GM18861 (cell line): ENCODE results near the gene ARPC4.

Source experiments
- ATAC-seq: cut with Tn5 transposase; IDR thresholded peaks from one replicate; pipeline ENCODE4 v1.9.1; 2021; ENCODE audit not compliant: unreplicated experiment

The ARPC4 gene

GRCh38 chr3:9791127-9791526 is 1.8 kb upstream of the ARPC4 start:
- no peak for ATAC-seq

- no peak for ATAC-seq
These were observed 985 bp upstream of the ARPC4 start for GRCh38 chr3:9791790-9792404.

DNA sequence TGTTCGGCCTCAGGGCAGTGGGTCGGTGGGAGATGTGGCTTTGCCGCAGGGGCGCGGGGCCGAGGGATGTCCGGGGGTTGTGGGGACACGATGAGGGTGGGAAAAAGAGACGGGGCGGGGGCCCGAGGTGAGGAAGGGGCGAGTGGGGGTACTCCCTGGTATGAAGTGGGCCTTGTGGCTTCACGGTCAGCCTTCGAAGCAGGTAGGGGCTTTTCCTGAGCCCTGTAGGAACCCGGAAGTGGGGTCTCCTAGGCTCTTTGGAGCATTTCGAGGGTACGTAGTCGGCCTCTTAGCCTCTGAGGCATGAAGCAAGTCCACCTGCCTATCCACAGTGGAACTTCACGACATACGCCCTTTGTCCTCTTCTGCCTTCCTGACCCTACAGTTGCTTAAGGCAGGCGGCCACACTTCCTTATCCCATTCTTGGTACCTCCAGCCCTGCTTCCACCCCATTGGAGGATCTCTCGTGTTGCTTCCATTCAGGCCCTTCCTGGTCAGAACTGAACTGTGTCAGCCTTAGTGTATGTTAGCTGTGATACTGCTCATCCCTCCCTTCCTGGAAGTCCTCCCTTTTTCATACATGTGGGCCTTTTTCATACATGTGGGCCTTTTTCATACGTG is 389 bp downstream of the ARPC4 start:
- no peak for ATAC-seq

- no peak for ATAC-seq
These were observed 1.5 kb downstream of the ARPC4 start for GRCh38 chr3:9794400-9794799.

DNA sequence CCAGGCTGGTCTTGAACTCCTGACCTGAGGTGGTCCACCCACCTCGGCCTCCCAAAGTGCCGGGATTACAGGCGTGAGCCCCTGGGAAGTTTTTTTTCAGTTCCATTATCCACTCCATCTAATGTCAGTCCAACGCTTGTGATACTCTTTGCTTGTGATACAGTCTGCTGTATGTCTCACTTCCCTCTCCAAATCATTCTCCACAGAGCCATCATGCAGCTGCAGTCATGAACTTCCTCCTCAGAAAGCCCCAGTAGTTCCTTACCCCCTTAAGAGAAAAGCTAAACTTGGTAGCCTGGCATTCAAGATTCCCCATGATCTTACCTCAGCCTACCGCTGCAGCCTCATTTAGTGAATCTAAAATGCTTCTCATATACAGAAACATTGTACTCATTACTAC is 2.3 kb downstream of the ARPC4 start:
- ATAC-seq = no peak

- no peak for ATAC-seq
These were observed 4.5 kb downstream of the ARPC4 start for GRCh38 chr3:9797196-9797945.

DNA sequence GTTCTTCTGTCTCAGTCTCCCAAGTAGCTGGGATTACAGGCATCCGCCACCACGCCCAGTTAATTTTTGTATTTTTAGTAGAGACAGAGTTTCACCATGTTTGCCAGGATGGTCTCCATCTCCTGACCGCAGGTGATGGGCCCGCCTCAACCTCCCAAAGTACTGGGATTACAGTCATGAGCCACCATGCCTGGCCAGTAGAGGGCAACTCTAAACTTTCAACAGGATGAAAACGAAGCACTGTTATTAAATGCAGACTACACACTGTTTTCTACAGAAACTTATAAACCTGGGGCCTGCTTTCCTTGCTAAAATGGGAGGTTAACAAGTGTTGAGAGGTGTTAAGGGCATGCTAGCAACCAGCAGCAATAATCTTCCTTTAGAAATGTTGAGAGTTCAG is 7.6 kb downstream of the ARPC4 start:
- ATAC-seq = no peak

GRCh38 chr3:9803494-9803893 is 10.6 kb downstream of the ARPC4 start:
- no peak for ATAC-seq

GRCh38 chr3:9804996-9805395 is 12.1 kb downstream of the ARPC4 start:
- no peak for ATAC-seq

DNA sequence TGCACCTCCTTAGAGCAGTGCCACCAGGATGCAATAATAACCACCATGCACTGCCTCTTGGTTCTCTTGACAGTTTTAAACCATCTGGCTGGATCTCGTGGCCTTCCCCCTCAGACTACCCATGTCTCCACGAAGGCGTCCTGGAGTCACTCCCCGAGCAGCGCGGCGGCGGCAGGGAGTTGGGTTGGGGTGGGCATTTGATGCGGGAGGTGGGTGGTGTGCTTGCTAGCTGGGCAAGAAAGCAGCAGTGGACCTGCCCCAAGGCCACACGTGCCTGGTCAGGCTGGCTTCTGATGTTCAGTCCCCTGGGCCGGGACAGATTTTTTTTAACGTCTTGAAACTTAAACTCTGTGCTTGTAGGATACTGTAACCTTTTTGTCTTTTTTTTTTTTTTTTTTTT is 13.3 kb downstream of the ARPC4 start:
- ATAC-seq = no peak

DNA sequence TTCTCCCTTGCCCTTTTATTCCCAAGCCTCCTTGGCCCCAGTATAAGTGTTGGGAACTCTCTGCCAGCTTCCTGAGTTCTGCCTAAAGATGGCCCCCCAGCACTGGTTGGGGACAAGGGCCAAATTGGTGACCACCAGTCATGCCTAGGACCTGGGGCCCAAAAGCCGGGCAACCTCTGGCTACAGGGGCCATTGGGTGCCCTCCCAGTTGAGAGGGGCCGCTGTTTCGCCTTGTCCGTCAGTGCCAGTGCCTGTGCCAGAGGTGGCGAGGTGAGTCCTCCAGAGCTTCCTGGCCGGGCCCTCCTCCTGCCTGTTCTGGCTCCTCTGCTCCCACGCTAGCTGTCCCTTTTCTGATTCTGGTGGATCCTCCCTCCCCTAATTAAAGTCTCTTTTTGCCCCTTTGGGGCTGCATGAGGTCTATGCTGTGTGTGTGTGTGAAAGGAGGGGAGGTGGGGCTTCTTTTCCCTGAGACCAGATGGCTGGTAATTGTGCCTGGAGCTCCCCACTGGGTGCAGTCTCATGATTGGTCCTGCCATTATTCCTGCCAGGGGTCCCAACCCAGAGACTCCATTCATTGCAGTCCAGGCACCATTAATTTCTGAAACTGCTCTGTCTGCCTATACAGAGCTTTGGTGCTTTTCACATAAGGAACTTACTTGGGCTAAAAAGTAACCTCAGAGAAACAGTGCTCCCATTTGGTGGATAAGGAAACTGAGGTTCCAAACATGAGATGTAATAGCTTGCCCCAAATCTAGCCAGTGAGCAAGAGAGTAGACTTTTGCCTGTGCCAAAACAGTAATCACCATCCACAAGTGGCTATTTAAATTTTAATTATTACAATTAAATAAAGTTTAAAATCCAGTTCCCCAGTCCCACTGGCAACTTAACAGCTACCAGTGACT is 14.1 kb downstream of the ARPC4 start:
- no peak for ATAC-seq

GRCh38 chr3:9807981-9808344 is 15.1 kb downstream of the ARPC4 start:
- no peak for ATAC-seq

GRCh38 chr3:9808345-9809037 is 15.6 kb downstream of the ARPC4 start:
- ATAC-seq = peak; percentile 48

GRCh38 chr3:9809239-9809614 is 16.3 kb downstream of the ARPC4 start:
- ATAC-seq = peak; percentile 13

DNA sequence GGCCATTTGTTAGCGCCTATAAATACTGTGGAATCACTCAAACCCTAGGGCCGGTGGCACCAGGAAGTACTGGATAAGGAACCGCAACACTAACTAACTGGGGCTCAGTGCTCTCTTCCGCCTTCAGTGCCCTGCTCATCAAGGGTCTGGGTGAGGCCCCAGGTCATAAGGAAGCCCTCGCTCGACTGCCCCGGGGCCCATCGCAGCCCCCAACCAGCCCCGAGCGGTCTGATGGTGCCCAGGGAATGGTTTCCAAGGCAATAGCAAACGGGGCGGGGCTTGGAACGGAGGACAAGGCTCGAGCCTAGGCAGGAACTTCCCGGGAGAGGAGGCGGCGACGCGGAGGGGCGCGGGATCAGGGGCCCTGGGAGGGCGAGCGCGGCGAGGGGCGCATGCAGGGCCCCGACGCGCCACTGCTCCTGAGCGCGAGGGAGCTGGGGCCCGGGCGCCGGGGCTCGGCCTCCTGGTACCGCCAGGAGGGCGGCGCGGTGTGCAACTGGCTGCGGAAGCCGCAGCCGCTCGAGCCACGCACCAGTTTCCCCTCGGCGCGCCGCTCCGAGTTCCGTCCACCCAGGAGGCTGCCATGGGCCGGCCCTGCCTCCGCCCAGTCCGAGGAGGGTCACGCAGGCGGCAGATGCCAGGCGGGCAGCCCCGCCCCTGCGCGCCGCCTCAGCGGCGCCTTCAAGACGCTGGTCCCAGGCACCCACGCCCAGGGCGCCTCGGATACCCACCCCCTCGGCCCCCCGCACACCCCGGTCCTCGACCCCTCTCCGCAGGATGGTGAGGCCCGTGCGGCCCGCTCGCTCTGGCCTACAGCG is 16.9 kb downstream of the ARPC4 start, which contains the start of gene TTLL3:
Gene TTLL3, plus strand, starts transcription at position 648 of the 818 bp plus-strand sequence. CDS start 400 bp downstream, outside the sequence.
- ATAC-seq = peak; percentile 31

- ATAC-seq = no peak
These were observed 17.5 kb downstream of the ARPC4 start for GRCh38 chr3:9810433-9810770.

DNA sequence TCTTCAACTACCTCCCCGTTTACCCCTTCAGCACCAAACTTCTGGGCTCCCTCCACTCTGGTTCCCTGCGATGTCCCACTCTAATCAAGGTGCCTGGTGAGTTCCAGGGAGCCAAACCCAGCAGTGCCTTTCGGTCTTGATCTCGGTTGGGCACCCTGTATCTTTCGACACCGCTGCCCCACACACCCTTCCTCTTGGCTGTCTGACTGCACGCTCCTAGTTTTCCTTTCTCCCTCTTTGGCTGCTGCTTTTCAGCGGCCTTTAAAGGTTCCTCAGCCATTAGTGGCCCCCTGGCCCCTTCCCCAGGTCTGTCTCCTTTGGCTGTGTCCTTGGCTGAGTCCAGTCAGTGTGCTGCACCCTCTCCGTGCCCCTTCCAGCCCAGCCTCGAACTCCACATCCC is 18.0 kb downstream of the ARPC4 start:
- no peak for ATAC-seq

DNA sequence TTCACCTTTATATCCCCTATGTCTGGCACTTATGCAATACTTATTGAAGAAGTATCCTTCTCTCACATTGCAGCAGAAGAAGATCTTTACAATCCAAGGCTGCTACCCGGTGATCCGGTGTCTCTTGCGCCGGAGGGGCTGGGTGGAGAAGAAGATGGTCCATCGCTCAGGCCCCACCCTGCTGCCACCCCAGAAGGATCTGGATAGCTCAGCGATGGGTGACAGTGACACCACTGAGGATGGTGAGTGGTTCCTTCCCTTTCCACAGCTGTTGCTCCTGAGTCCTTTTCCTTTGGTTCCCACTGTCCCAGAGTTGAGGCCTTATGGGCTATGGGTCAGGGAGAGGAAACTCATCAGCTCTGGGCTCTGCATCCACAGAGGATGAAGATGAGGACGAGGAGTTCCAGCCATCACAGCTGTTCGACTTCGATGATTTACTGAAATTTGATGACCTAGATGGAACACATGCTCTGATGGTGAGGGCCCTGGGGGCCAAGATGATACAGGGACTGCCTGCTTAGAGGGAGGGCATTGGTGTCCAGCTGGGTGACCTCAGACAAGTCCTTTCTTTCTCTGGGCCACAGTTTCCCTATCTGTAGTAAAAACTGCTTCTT is 20.1 kb downstream of the ARPC4 start:
- no peak for ATAC-seq

DNA sequence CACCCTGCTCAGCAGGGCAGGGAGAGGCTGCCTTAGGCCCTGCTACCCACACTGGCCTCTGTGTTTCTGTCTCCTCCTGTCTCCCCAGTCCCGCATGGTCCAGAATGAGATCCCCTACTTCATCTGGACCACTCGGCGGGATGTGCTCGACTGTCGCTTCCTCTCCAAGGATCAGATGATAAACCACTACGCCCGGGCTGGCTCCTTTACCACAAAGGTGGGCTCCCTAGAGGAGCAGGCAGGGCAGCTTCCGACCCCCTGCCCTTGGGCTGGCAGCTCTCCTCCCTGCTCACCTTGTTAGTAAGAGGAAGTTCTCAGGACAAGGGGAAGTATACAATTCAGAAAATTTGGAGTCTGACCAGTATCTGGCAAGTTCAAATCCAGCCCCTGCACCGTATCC is 23.1 kb downstream of the ARPC4 start:
- no peak for ATAC-seq

DNA sequence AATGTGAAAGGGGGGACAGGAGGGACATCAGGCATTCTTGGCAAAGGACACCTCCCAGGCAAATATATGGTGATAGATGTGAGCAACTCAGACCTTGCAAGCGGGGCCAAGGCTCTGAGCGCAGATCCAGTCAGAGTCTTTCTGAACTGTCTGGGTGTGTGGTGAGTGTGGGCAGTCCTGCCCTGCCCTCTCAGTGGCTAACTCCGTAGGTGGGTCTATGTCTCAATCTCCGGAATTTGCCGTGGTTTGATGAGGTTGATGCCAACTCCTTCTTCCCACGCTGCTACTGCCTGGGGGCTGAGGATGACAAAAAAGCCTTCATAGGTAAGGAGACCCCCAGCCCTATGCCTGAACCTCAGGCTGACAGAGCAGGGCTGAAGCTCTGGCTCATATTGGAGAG is 24.6 kb downstream of the ARPC4 start:
- ATAC-seq = no peak
